Neural progenitor cell (in vitro differentiated cells): ENCODE measurements around the gene RAB35. TPM values are rescaled to one million over a fixed set of nuclear protein-coding genes. Genes with fewer than 3 reads are reported as not detected.

Experiments used
- DNase-seq: peaks from one replicate; pipeline ENCODE4 v3.0.0-alpha.2; 2016; ENCODE audit warnings: low spot score
- H2AFZ ChIP-seq: fragments of 200-600 bp; sonication (generic); replicated peaks from 2 replicates; pipeline ENCODE4 v1.6.1; 2016; ENCODE audit warnings: antibody characterized with exemption
- H3F3A ChIP-seq: fragments of 200-600 bp; sonication (generic); 2 replicates; pipeline ENCODE4 v1.6.1; 2016; ENCODE audit warnings: antibody characterized with exemption, low read depth
- H3K27ac ChIP-seq: fragments of 200-600 bp; sonication (generic); 2 replicates; pipeline ENCODE4 v1.5.1; 2016; ENCODE audit warnings: mild to moderate bottlenecking
- H3K27me3 ChIP-seq: fragments of 200-600 bp; sonication (generic); 2 replicates; pipeline ENCODE4 v1.6.1; 2016; ENCODE audit warnings: mild to moderate bottlenecking, moderate library complexity
- H3K36me3 ChIP-seq: fragments of 200-600 bp; sonication (generic); 2 replicates; pipeline ENCODE4 v1.5.1; 2016
- H3K4me1 ChIP-seq: fragments of 200-600 bp; sonication (generic); 2 replicates; pipeline ENCODE4 v1.6.1; 2016; ENCODE audit warnings: mixed run types
- H3K4me2 ChIP-seq: fragments of 200-600 bp; sonication (generic); 2 replicates; pipeline ENCODE4 v1.6.1; 2016
- H3K4me3 ChIP-seq: fragments of 200-600 bp; sonication (generic); 2 replicates; pipeline ENCODE4 v1.5.1; 2016
- H3K79me2 ChIP-seq: fragments of 200-600 bp; sonication (generic); 2 replicates; pipeline ENCODE4 v1.6.1; 2016; ENCODE audit warnings: low read depth
- H3K9ac ChIP-seq: fragments of 200-600 bp; sonication (generic); 2 replicates; pipeline ENCODE4 v1.6.1; 2016
- H3K9me3 ChIP-seq: fragments of 200-600 bp; sonication (generic); 2 replicates; pipeline ENCODE4 v1.5.1; 2016; ENCODE audit warnings: low read depth
- H4K20me1 ChIP-seq: fragments of 200-600 bp; sonication (generic); 2 replicates; pipeline ENCODE4 v1.6.1; 2016; ENCODE audit warnings: low read depth
- H3K27ac Mint-ChIP-seq: 3 replicates; pipeline ENCODE4 v1.8.0; 2021; ENCODE audit warnings: mixed read lengths
- H3K27me3 Mint-ChIP-seq: 2 replicates; pipeline ENCODE4 v1.8.0; 2022; ENCODE audit warnings: low read depth, mild to moderate bottlenecking, inconsistent platforms, moderate library complexity, mixed read lengths; ENCODE audit not compliant: insufficient read depth
- H3K36me3 Mint-ChIP-seq: 3 replicates; pipeline ENCODE4 v1.8.0; 2021; ENCODE audit warnings: mixed read lengths
- H3K4me1 Mint-ChIP-seq: 3 replicates; pipeline ENCODE4 v1.8.0; 2021; ENCODE audit warnings: mixed read lengths
- H3K4me3 Mint-ChIP-seq: 3 replicates; pipeline ENCODE4 v1.8.0; 2021; ENCODE audit warnings: mild to moderate bottlenecking, moderate library complexity, mixed read lengths
- H3K9me3 Mint-ChIP-seq: 3 replicates; pipeline ENCODE4 v1.8.0; 2020; ENCODE audit warnings: mixed read lengths
- EZH2 ChIP-seq: fragments of 200-600 bp; sonication (generic); IDR thresholded peaks from 2 replicates; pipeline ENCODE4 v1.6.1; 2017; ENCODE audit warnings: antibody characterized with exemption, mild to moderate bottlenecking, moderate library complexity
- EZH2phosphoT487 ChIP-seq: fragments of 200-600 bp; sonication (generic); IDR thresholded peaks from 2 replicates; pipeline ENCODE4 v1.6.1; 2017; ENCODE audit warnings: antibody characterized with exemption
- total RNA-seq: library from RNA; depleted of rRNA; stranded (reverse); fragments of >200 nt; gene quantifications from 2 replicates; pipeline ENCODE4 v1.2.3, GENCODE V29; 2015; ENCODE audit warnings: low replicate concordance
- TF ChIP-seq, protein P1 (sequence below): fragments of 200-600 bp; sonication (generic); IDR thresholded peaks from 2 replicates; pipeline ENCODE4 v1.5.1; 2017; ENCODE audit warnings: antibody characterized with exemption, mild to moderate bottlenecking

Gene RAB35
- total RNA-seq, 1 donor from 2014 or later, result 17.5 TPM

DNA sequence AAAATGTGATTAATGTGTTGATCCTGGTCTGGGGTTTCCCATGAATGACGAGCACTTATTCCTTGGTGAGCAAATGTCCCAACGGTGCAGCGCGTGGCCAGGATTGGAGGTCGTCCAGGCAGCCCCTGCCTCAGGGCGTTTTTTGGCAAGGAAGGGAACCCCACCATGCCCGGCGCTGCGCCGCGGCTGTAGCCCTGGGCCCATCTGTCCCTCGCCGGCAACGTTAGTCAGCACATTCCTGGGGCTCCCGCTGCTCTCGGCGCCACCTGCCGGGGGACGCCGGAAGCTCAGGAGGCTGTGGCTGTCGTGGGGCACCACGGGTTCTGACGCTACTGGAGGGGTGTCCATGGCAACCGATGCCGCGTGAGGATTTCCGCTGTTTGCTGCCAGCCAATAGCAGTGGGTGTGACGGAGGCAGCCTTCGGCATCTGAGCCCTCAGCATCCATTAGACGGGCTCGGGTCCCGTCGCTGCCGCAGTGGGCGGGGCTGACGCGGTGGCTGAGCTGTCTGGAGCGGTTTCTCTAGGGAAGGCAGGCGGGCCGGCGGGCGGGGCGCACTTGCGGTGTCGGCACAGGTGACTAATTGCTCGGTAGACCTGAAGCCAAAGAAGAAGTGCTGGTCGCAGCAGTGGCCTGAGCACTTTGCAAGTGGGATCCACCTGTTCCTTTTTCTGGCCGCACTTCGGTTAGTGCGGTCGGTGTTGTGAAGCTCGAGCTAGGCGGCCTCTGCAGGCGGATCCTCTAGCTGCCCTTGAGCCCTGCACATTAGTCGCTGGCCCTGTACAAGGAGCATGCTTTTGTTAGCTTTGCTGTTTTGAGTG is 29.5 kb downstream of the RAB35 start:
- Mint-ChIP-seq H3K27ac (peak overlapping the region; percentile 84), H3K4me1 (peaks cover 50% of the 10 kb centered on the region), H3K9me3 (no peaks in the 10 kb centered on the region), H3K4me3 (peak overlapping the region; percentile 87), H3K36me3 (peaks cover 7% of the 10 kb centered on the region), H3K27me3 (peaks cover 3% of the 10 kb centered on the region)
- TF ChIP-seq, protein P1, sequence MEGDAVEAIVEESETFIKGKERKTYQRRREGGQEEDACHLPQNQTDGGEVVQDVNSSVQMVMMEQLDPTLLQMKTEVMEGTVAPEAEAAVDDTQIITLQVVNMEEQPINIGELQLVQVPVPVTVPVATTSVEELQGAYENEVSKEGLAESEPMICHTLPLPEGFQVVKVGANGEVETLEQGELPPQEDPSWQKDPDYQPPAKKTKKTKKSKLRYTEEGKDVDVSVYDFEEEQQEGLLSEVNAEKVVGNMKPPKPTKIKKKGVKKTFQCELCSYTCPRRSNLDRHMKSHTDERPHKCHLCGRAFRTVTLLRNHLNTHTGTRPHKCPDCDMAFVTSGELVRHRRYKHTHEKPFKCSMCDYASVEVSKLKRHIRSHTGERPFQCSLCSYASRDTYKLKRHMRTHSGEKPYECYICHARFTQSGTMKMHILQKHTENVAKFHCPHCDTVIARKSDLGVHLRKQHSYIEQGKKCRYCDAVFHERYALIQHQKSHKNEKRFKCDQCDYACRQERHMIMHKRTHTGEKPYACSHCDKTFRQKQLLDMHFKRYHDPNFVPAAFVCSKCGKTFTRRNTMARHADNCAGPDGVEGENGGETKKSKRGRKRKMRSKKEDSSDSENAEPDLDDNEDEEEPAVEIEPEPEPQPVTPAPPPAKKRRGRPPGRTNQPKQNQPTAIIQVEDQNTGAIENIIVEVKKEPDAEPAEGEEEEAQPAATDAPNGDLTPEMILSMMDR, result peak; percentile 90
- no peak for TF ChIP-seq EZH2phosphoT487
- H3K9me3 ChIP-seq, result no peaks in the 10 kb centered on the region
- peaks cover 21% of the 10 kb centered on the region for H3K4me1 ChIP-seq
- H3F3A ChIP-seq, result peaks cover 11% of the 10 kb centered on the region
- DNase-seq, result peak; percentile 100
- peak overlapping the region; percentile 48 for H3K4me3 ChIP-seq
- H3K79me2 ChIP-seq, result no peaks in the 10 kb centered on the region
- H3K9ac ChIP-seq, result no peak overlapping the region
- H2AFZ ChIP-seq, result peak overlapping the region; percentile 78
- no peaks in the 10 kb centered on the region for H3K36me3 ChIP-seq
- no peaks in the 10 kb centered on the region for H4K20me1 ChIP-seq
- H3K27ac ChIP-seq, result no peak overlapping the region
- no peaks in the 10 kb centered on the region for H3K27me3 ChIP-seq
- peak overlapping the region; percentile 73 for H3K4me2 ChIP-seq

DNA sequence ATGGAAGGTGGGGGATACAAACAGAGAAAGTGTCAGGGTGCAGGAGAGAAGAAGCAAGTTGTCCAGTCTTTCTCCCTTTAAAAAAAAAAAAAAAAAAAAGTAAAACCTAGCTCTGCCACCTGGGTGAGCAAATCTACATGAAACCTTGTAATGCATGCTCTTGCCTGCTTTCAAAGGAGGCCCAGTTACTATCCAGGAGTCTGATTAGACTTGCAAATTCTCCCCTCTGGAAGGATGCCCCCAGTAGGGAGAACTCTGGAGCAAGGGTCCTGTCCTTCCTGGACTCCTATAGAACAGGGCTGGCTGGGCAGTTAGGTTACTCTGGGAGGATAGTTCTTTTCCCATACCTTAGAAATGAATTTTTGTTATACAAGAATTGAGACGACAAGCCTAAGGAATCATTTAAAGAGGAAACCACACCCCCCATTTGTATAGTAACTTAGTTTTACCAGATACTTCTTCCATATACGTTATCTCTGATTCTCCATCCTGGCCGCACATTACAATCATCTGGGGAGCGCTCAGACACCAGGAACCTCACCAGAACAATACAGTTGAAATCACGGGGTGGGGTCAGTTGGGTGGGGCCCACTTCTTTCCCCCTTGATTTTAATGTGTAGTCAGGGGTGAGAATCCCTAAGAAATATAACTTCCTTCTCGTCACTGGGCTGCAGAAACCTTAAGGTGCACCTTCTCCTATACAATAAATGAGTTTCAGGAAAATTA is 30.5 kb downstream of the RAB35 start:
- no peak overlapping the region for H3K27ac ChIP-seq
- peak overlapping the region; percentile 64 for H3K4me3 Mint-ChIP-seq
- H3K36me3 Mint-ChIP-seq, result peaks cover 4% of the 10 kb centered on the region
- peaks cover 42% of the 10 kb centered on the region for H3K4me1 Mint-ChIP-seq
- peak overlapping the region; percentile 78 for H2AFZ ChIP-seq
- no peaks in the 10 kb centered on the region for H3K27me3 Mint-ChIP-seq
- peak overlapping the region; percentile 32 for H3K4me3 ChIP-seq
- H3K9me3 ChIP-seq, result no peaks in the 10 kb centered on the region
- peaks cover 11% of the 10 kb centered on the region for H3F3A ChIP-seq
- no peak overlapping the region for H3K9ac ChIP-seq
- no peaks in the 10 kb centered on the region for H3K27me3 ChIP-seq
- no peak overlapping the region for H3K27ac Mint-ChIP-seq
- H3K4me2 ChIP-seq, result peak overlapping the region; percentile 71
- no peaks in the 10 kb centered on the region for H3K36me3 ChIP-seq
- H4K20me1 ChIP-seq, result no peaks in the 10 kb centered on the region
- H3K79me2 ChIP-seq, result no peaks in the 10 kb centered on the region
- H3K9me3 Mint-ChIP-seq, result no peaks in the 10 kb centered on the region
- no peak for DNase-seq
- peaks cover 21% of the 10 kb centered on the region for H3K4me1 ChIP-seq
- TF ChIP-seq EZH2phosphoT487 (no peak), EZH2 (no peak)
- TF ChIP-seq, protein P1, result no peak

DNA sequence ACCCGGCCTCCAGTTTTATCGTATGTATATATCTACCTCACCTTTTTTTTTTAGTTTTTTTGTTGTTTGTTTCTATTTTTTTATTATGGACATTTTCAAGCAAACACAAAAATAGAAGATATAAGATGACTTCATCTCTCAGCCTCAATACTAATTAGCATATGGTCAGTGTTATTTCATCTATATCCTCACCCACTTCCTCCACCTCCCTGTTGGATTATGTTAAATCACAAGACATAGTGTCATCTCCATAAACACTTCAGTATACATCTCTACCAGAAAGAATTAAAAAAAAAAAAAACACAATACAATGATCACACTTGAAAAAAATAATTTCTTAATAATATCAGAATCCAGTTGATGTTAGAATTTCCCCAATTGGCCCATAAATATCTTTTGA is 34.9 kb downstream of the RAB35 start:
- Mint-ChIP-seq H3K4me1 (peaks cover 20% of the 10 kb centered on the region), H3K36me3 (peaks cover 1% of the 10 kb centered on the region), H3K9me3 (no peaks in the 10 kb centered on the region), H3K27me3 (no peaks in the 10 kb centered on the region), H3K4me3 (no peak overlapping the region), H3K27ac (no peak overlapping the region)
- H3K4me2 ChIP-seq, result no peak overlapping the region
- no peaks in the 10 kb centered on the region for H3K36me3 ChIP-seq
- no peak overlapping the region for H3K9ac ChIP-seq
- no peak for DNase-seq
- H3K4me1 ChIP-seq, result peaks cover 8% of the 10 kb centered on the region
- no peak overlapping the region for H3K4me3 ChIP-seq
- H3K27ac ChIP-seq, result no peak overlapping the region
- TF ChIP-seq EZH2phosphoT487 (no peak), EZH2 (no peak)
- TF ChIP-seq, protein P1, result no peak
- no peaks in the 10 kb centered on the region for H3K9me3 ChIP-seq
- H3K79me2 ChIP-seq, result no peaks in the 10 kb centered on the region
- no peaks in the 10 kb centered on the region for H3K27me3 ChIP-seq
- H3F3A ChIP-seq, result no peaks in the 10 kb centered on the region
- no peaks in the 10 kb centered on the region for H4K20me1 ChIP-seq
- H2AFZ ChIP-seq, result no peak overlapping the region
